Measurements from ENCODE around the gene COL9A2.
A peak's percentile ranks its signal among the peaks of the same experiment; 100 is the strongest.

Gene COL9A2

DNA sequence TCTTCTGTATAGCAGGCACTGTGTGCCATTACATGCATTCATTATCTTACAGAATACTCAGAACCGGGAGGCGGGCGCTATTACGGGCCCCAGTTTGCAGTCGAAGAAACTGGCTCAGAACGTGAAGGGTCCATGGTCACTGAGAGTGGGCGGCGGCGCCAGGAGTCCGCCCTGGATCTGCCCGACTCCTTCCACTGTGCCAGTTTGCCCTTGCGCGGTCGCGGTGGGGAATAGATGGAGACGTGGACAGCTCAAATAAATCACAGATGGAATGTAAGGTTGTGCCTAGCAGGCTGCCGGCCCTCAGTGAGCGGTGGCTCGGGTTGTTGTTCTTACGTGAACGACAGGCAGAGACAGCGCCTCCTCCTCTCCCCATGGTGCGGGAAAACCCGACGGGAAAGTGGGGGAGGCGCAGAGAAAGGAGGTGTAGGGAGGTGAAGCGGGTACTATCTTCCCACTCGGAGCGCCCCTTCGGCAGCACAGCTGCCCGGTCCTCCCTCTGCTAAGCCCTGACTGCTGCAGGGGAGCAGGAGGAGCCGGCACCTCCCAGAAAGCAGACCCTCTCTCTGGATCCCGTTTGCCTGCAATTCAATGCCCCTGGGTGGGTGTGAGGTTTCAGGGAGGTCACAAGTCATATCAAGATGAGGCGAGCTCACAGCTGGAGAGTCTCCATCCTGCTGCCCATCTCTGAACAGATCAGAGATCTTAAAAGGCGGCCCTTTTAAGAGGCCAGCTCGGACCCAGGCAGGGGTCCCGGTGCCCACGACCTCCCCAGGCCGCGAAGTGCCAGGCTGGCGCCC lies 1.1 kb downstream of the COL9A2 start:
- H3K36me3 ChIP-seq (ENCODE audit: control insufficient read depth, insufficient read depth, low read length) = no peaks in the 10 kb centered on the region
- H3K4me3 ChIP-seq (ENCODE audit: low read depth, low read length) = peak overlapping the region; percentile 62
- peak overlapping the region; percentile 24 for H3K9ac ChIP-seq (ENCODE audit: low read depth, low read length)
- H3K27me3 ChIP-seq (ENCODE audit: control insufficient read depth, insufficient read depth, low read length) = peaks cover 60% of the 10 kb centered on the region
- peaks cover 4% of the 10 kb centered on the region for H3K4me1 ChIP-seq (ENCODE audit: control insufficient read depth, insufficient read depth, low read length)
- no peaks in the 10 kb centered on the region for H3K9me3 ChIP-seq (ENCODE audit: control insufficient read depth, insufficient read depth, low read length)

DNA sequence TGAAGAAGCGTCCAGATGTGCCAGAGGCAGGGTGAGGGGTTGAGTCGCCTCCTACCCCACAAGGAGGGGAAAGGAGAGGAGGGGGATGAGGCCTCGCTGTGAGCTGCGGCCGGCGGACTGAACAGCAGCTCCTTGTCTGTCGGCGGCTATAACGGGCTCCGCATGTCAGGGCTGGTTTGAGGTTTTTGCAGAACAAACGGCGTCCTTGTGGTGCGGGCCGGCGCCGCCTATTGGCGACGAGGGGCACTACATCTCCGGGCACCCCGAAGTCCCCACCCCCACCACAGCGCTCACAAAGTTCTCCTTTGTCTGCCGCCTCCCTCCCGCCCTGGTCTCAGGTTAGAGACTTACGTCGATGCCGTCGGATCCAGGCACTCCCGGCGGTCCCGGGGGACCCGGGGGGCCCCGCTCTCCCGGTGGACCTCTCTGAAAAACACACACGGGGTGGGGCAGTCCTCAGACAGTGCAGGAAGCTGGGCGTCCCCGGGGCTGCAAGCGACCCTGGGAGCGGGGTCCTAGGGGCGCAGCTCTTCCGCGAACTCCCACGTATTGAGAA lies 1.8 kb downstream of the COL9A2 start:
- peaks cover 60% of the 10 kb centered on the region for H3K27me3 ChIP-seq (ENCODE audit: control insufficient read depth, insufficient read depth, low read length)
- peak overlapping the region; percentile 62 for H3K4me3 ChIP-seq (ENCODE audit: low read depth, low read length)
- no peaks in the 10 kb centered on the region for H3K9me3 ChIP-seq (ENCODE audit: control insufficient read depth, insufficient read depth, low read length)
- H3K36me3 ChIP-seq (ENCODE audit: control insufficient read depth, insufficient read depth, low read length) = no peaks in the 10 kb centered on the region
- peaks cover 4% of the 10 kb centered on the region for H3K4me1 ChIP-seq (ENCODE audit: control insufficient read depth, insufficient read depth, low read length)
- H3K9ac ChIP-seq (ENCODE audit: low read depth, low read length) = no peak overlapping the region

GRCh38 chr1:40314721-40315238 lies 2.3 kb downstream of the COL9A2 start:
- Histone ChIP-seq H3K36me3 (ENCODE audit: control insufficient read depth, insufficient read depth, low read length) (no peaks in the 10 kb centered on the region), H3K9ac (ENCODE audit: low read depth, low read length) (no peak overlapping the region), H3K9me3 (ENCODE audit: control insufficient read depth, insufficient read depth, low read length) (no peaks in the 10 kb centered on the region), H3K4me3 (ENCODE audit: low read depth, low read length) (peak overlapping the region; percentile 62), H3K27me3 (ENCODE audit: control insufficient read depth, insufficient read depth, low read length) (peaks cover 60% of the 10 kb centered on the region), H3K4me1 (ENCODE audit: control insufficient read depth, insufficient read depth, low read length) (peaks cover 4% of the 10 kb centered on the region)

- Histone ChIP-seq H3K9ac (ENCODE audit: low read depth, low read length) (no peak overlapping the region), H3K27me3 (ENCODE audit: control insufficient read depth, insufficient read depth, low read length) (peaks cover 55% of the 10 kb centered on the region), H3K4me3 (ENCODE audit: low read depth, low read length) (peak overlapping the region; percentile 62), H3K4me1 (ENCODE audit: control insufficient read depth, insufficient read depth, low read length) (peaks cover 4% of the 10 kb centered on the region), H3K9me3 (ENCODE audit: control insufficient read depth, insufficient read depth, low read length) (no peaks in the 10 kb centered on the region), H3K36me3 (ENCODE audit: control insufficient read depth, insufficient read depth, low read length) (no peaks in the 10 kb centered on the region)
Observed at GRCh38 chr1:40313958-40314720, 2.9 kb downstream of the COL9A2 start.

GRCh38 chr1:40313329-40313957 lies 3.6 kb downstream of the COL9A2 start:
- Histone ChIP-seq H3K36me3 (ENCODE audit: control insufficient read depth, insufficient read depth, low read length) (no peaks in the 10 kb centered on the region), H3K27me3 (ENCODE audit: control insufficient read depth, insufficient read depth, low read length) (peaks cover 48% of the 10 kb centered on the region), H3K4me1 (ENCODE audit: control insufficient read depth, insufficient read depth, low read length) (peaks cover 4% of the 10 kb centered on the region), H3K9me3 (ENCODE audit: control insufficient read depth, insufficient read depth, low read length) (no peaks in the 10 kb centered on the region), H3K4me3 (ENCODE audit: low read depth, low read length) (no peak overlapping the region), H3K9ac (ENCODE audit: low read depth, low read length) (no peak overlapping the region)

- peaks cover 4% of the 10 kb centered on the region for H3K4me1 ChIP-seq (ENCODE audit: control insufficient read depth, insufficient read depth, low read length)
- no peaks in the 10 kb centered on the region for H3K36me3 ChIP-seq (ENCODE audit: control insufficient read depth, insufficient read depth, low read length)
- H3K4me3 ChIP-seq (ENCODE audit: low read depth, low read length) = no peak overlapping the region
- no peak overlapping the region for H3K9ac ChIP-seq (ENCODE audit: low read depth, low read length)
- H3K9me3 ChIP-seq (ENCODE audit: control insufficient read depth, insufficient read depth, low read length) = no peaks in the 10 kb centered on the region
- peaks cover 39% of the 10 kb centered on the region for H3K27me3 ChIP-seq (ENCODE audit: control insufficient read depth, insufficient read depth, low read length)
Observed at GRCh38 chr1:40312238-40313205, 4.6 kb downstream of the COL9A2 start.

DNA sequence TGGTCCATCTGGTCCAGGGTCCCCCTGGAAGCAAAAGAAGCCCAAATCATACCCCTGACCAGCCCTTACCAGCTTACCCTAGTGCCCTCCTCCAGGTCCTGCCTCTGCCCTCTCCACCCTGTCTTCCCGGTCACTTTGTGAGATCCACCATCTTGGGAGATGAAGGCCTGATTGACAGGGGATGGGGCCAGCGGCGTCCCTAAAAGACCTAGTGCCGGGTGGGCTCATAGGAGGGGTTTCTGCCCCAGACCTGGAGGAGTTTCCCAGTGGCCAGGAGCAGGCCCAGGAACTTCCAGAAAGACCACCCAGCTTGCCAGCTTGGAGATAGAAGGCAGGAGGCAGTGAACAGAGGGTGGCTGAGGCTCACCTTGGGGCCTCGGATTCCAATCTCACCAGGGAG lies 5.4 kb downstream of the COL9A2 start:
- Histone ChIP-seq H3K9me3 (ENCODE audit: control insufficient read depth, insufficient read depth, low read length) (no peaks in the 10 kb centered on the region), H3K36me3 (ENCODE audit: control insufficient read depth, insufficient read depth, low read length) (no peaks in the 10 kb centered on the region), H3K27me3 (ENCODE audit: control insufficient read depth, insufficient read depth, low read length) (peaks cover 32% of the 10 kb centered on the region), H3K4me3 (ENCODE audit: low read depth, low read length) (no peak overlapping the region), H3K9ac (ENCODE audit: low read depth, low read length) (no peak overlapping the region), H3K4me1 (ENCODE audit: control insufficient read depth, insufficient read depth, low read length) (peaks cover 4% of the 10 kb centered on the region)

DNA sequence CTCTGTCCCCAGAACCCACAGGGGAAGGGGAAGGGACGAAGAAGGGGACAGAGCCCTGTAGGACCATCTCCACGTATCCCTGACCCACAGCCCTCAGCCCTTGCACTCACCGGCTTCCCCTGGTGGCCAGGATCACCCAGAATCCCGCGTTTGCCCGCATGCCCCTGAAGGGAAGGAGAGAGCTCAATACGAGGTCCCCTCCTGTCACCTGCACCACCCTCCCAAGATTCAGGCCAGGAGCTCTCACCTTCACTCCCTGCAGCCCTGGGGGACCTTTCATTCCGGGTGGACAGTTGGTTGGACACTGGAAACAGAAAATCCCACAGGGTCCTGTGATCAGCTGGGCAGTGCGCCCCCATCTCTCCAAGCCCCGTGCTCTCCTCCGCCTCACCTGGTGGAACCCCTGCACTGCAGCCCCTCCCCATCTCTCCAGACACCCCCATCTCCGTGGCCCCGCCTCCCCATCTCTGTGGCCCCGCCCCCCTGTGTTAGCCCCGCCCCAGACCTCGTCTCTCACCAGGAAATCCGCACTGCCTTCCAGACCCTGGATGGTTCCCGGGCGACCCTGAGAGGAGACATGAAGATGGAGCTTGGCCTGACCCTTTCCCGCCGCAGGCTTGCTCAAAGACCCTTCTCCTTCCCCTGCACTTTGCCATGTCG lies 6.0 kb downstream of the COL9A2 start:
- no peak overlapping the region for H3K9ac ChIP-seq (ENCODE audit: low read depth, low read length)

GRCh38 chr1:40310129-40310461 lies 7.0 kb downstream of the COL9A2 start:
- no peak overlapping the region for H3K4me3 ChIP-seq (ENCODE audit: low read depth, low read length)
- H3K4me1 ChIP-seq (ENCODE audit: control insufficient read depth, insufficient read depth, low read length) = peaks cover 4% of the 10 kb centered on the region
- no peak overlapping the region for H3K9ac ChIP-seq (ENCODE audit: low read depth, low read length)
- H3K36me3 ChIP-seq (ENCODE audit: control insufficient read depth, insufficient read depth, low read length) = no peaks in the 10 kb centered on the region
- H3K27me3 ChIP-seq (ENCODE audit: control insufficient read depth, insufficient read depth, low read length) = peaks cover 18% of the 10 kb centered on the region
- no peaks in the 10 kb centered on the region for H3K9me3 ChIP-seq (ENCODE audit: control insufficient read depth, insufficient read depth, low read length)

More for the DNA sequence above, 6.0 kb downstream of the COL9A2 start:
- H3K27me3 ChIP-seq (ENCODE audit: control insufficient read depth, insufficient read depth, low read length) = peaks cover 26% of the 10 kb centered on the region
- H3K36me3 ChIP-seq (ENCODE audit: control insufficient read depth, insufficient read depth, low read length) = no peaks in the 10 kb centered on the region
- peaks cover 4% of the 10 kb centered on the region for H3K4me1 ChIP-seq (ENCODE audit: control insufficient read depth, insufficient read depth, low read length)
- H3K9me3 ChIP-seq (ENCODE audit: control insufficient read depth, insufficient read depth, low read length) = no peaks in the 10 kb centered on the region
- no peak overlapping the region for H3K4me3 ChIP-seq (ENCODE audit: low read depth, low read length)

DNA sequence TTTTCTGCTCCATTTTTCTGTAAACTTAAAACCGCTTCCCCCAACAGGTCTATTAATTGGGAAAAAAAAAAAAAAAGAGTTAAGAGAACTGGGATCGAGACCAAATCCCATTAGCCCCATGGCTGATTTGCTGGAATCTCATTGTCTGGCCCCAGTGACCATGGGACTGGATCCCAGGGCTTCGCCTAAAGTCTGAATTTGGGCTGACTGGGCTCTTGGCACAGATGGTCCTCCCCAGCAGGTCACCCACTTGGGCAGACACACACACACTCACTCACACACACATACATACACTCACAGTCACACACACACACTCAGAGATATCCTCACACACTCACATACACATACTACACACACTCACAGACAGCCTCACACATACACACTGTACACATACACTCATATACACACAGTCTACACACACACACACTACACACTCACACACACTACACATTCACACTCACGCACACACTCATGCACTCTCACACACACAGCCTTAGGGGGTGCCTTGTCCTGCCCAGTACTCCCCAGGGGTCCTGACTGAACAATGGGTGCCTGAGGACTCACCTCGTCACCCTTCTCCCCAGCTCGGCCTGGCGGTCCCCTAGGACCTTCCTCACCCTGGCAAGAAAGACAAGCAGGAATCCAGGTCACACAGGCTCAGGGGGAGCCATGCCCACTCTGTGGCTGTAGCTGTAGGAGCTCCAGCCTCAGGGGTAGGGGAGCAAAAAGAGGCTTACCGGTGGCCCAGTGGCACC lies 7.5 kb downstream of the COL9A2 start:
- no peak overlapping the region for H3K9ac ChIP-seq (ENCODE audit: low read depth, low read length)
- peaks cover 3% of the 10 kb centered on the region for H3K4me1 ChIP-seq (ENCODE audit: control insufficient read depth, insufficient read depth, low read length)
- H3K27me3 ChIP-seq (ENCODE audit: control insufficient read depth, insufficient read depth, low read length) = peaks cover 12% of the 10 kb centered on the region
- H3K9me3 ChIP-seq (ENCODE audit: control insufficient read depth, insufficient read depth, low read length) = no peaks in the 10 kb centered on the region
- H3K4me3 ChIP-seq (ENCODE audit: low read depth, low read length) = no peak overlapping the region
- H3K36me3 ChIP-seq (ENCODE audit: control insufficient read depth, insufficient read depth, low read length) = no peaks in the 10 kb centered on the region

All from iPS-15b (cell line).